H1 (cell line): ENCODE results near the gene RNFT2. TPM values are rescaled to one million over a fixed set of nuclear protein-coding genes. Genes with fewer than 3 reads are reported as not detected.

Experiments
- CTCF ChIA-PET: fragments of 300-600 bp; sonication (Branson Sonifier 250); formaldehyde crosslinking; loops from one replicate; lab custom pipeline; 2021; ENCODE audit not compliant: partially characterized antibody; lab: Charles Lee
- POLR2A ChIA-PET: fragments of 300-600 bp; sonication (Branson Sonifier 250); formaldehyde crosslinking; loops from one replicate; lab custom pipeline; 2021; ENCODE audit warnings: inconsistent platforms; ENCODE audit not compliant: partially characterized antibody; lab: Charles Lee
- DNase-seq, 2 experiments: peaks; one replicate each; pipeline versions ENCODE4 v3.0.0 to v3.0.0-alpha.2; 2010 to 2022; ENCODE audit warnings: low spot score in 2 of 2, low read depth in 1 of 2, mixed read lengths in 1 of 2
- FAIRE-seq: peaks from 2 replicates; lab custom pipeline; 2011; peaks lifted over from hg19 to GRCh38; lab: Jason Lieb, UNC
- H2AFZ ChIP-seq: 2 replicates; pipeline ENCODE4 v1.8.1; 2012; ENCODE audit warnings: low read length, inconsistent platforms
- H2AK5ac ChIP-seq: 2 replicates; pipeline ENCODE4 v1.6.1; 2013; ENCODE audit warnings: low read depth, low read length
- H2BK120ac ChIP-seq: replicated peaks from 2 replicates; pipeline ENCODE3; 2013; ENCODE audit warnings: low read depth, low read length, inconsistent platforms
- H2BK12ac ChIP-seq: 2 replicates; pipeline ENCODE4 v1.6.1; 2013; ENCODE audit warnings: low read depth, low read length
- H2BK15ac ChIP-seq: 2 replicates; pipeline ENCODE4 v1.6.1; 2013; ENCODE audit warnings: low read length
- H2BK20ac ChIP-seq: 2 replicates; pipeline ENCODE4 v1.6.1; 2013; ENCODE audit warnings: low read length
- H2BK5ac ChIP-seq: 2 replicates; pipeline ENCODE4 v1.6.1; 2013; ENCODE audit warnings: low read depth, low read length
- H3K14ac ChIP-seq: 2 replicates; pipeline ENCODE4 v1.6.1; 2013; ENCODE audit warnings: inconsistent platforms; ENCODE audit not compliant: insufficient read length
- H3K18ac ChIP-seq: 2 replicates; pipeline ENCODE4 v1.6.1; 2013; ENCODE audit warnings: low read length; ENCODE audit errors: extremely low read depth
- H3K23ac ChIP-seq: 2 replicates; pipeline ENCODE4 v1.6.1; 2013; ENCODE audit warnings: inconsistent platforms; ENCODE audit not compliant: insufficient read length
- H3K23me2 ChIP-seq: 2 replicates; pipeline ENCODE4 v1.6.1; 2013; ENCODE audit warnings: low read depth, low read length
- H3K27ac ChIP-seq: 2 replicates; pipeline ENCODE4 v1.6.1; 2011; ENCODE audit warnings: low read depth, low read length, inconsistent platforms
- H3K27me3 ChIP-seq, 4 experiments: replicated peaks in 1 of 4; 1 replicate in 1 of 4; 2 replicates in 3 of 4; pipeline versions ENCODE4 v1.6.1 to v1.8.1; 2011 to 2013; ENCODE audit warnings: low read length in 3 of 4, mild to moderate bottlenecking in 3 of 4, inconsistent platforms in 2 of 4, mixed read lengths in 2 of 4, moderate library complexity in 1 of 4; ENCODE audit not compliant: control insufficient read depth in 3 of 4, insufficient read depth in 3 of 4; ENCODE audit errors: extremely low read depth in 1 of 4
- H3K36me3 ChIP-seq, 4 experiments: 2 replicates each; pipeline versions ENCODE4 v1.6.1 to v1.8.1; 2011 to 2013; ENCODE audit warnings: mild to moderate bottlenecking in 4 of 4, low read length in 3 of 4, moderate library complexity in 2 of 4, control low read depth in 1 of 4, inconsistent platforms in 1 of 4; ENCODE audit not compliant: insufficient read depth in 4 of 4, control insufficient read depth in 2 of 4
- H3K4ac ChIP-seq: replicated peaks from 2 replicates; pipeline ENCODE3; 2013; ENCODE audit warnings: low read length, low read depth, mixed read lengths, inconsistent platforms; ENCODE audit not compliant: insufficient read length
- H3K4me1 ChIP-seq, 4 experiments: replicated peaks in 1 of 4; 1 replicate in 1 of 4; 2 replicates in 3 of 4; pipeline versions ENCODE4 v1.6.1 to v1.8.1; 2011 to 2013; ENCODE audit warnings: low read length in 3 of 4, inconsistent platforms in 2 of 4, mixed read lengths in 1 of 4; ENCODE audit not compliant: insufficient read depth in 4 of 4, control insufficient read depth in 3 of 4
- H3K4me2 ChIP-seq, 2 experiments: 2 replicates each; pipeline versions ENCODE4 v1.6.1 to v1.8.1; 2011 to 2013; ENCODE audit warnings: low read depth in 2 of 2, low read length in 2 of 2, control low read depth in 1 of 2, inconsistent platforms in 1 of 2, mild to moderate bottlenecking in 1 of 2; ENCODE audit not compliant: insufficient read depth in 1 of 2
- H3K4me3 ChIP-seq, 4 experiments: fragments of 200-600, 300-600 bp in 1 of 4; sonication (generic), shearing (Covaris generic), sonication (Bioruptor Twin) in 1 of 4; 2 replicates each; pipeline versions ENCODE4 v1.5.1 to v1.8.1; 2011 to 2016; ENCODE audit warnings: low read length in 4 of 4, low read depth in 3 of 4, control low read depth in 2 of 4, inconsistent platforms in 2 of 4, mild to moderate bottlenecking in 2 of 4, mixed read lengths in 1 of 4, moderate library complexity in 1 of 4; ENCODE audit not compliant: insufficient read depth in 2 of 4; ENCODE audit errors: extremely low read depth in 1 of 4
- H3K56ac ChIP-seq: replicated peaks from 2 replicates; pipeline ENCODE3; 2013; ENCODE audit warnings: low read depth, mild to moderate bottlenecking, mixed read lengths, low read length, inconsistent platforms; ENCODE audit not compliant: insufficient read length
- H3K79me1 ChIP-seq: 2 replicates; pipeline ENCODE4 v1.6.1; 2013; ENCODE audit warnings: low read depth, low read length, control low read depth
- H3K79me2 ChIP-seq, 2 experiments: 2 replicates each; pipeline versions ENCODE4 v1.6.1 to v1.8.1; 2012 to 2013; ENCODE audit warnings: low read length in 2 of 2, mild to moderate bottlenecking in 2 of 2, inconsistent platforms in 1 of 2; ENCODE audit not compliant: insufficient read depth in 2 of 2, control insufficient read depth in 1 of 2
- H3K9ac ChIP-seq, 4 experiments: replicated peaks in 1 of 4; 1 replicate in 1 of 4; 2 replicates in 3 of 4; pipeline versions ENCODE4 v1.6.1 to v1.8.1; 2011 to 2013; ENCODE audit warnings: low read depth in 3 of 4, low read length in 3 of 4, control low read depth in 2 of 4, mild to moderate bottlenecking in 2 of 4, moderate library complexity in 2 of 4, inconsistent platforms in 1 of 4; ENCODE audit errors: extremely low read depth in 1 of 4
- H3K9me3 ChIP-seq, 2 experiments: 2 replicates each; pipeline versions ENCODE4 v1.6.1 to v1.8.1; 2012 to 2013; ENCODE audit warnings: mild to moderate bottlenecking in 2 of 2, moderate library complexity in 2 of 2, control low read depth in 1 of 2, inconsistent platforms in 1 of 2, low read depth in 1 of 2, low read length in 1 of 2, mixed read lengths in 1 of 2; ENCODE audit not compliant: insufficient read depth in 2 of 2
- H4K20me1 ChIP-seq, 2 experiments: replicated peaks in 1 of 2; 2 replicates each; pipeline versions ENCODE3 to v1.8.1; 2011 to 2013; ENCODE audit warnings: inconsistent platforms in 2 of 2, low read length in 2 of 2, mild to moderate bottlenecking in 1 of 2; ENCODE audit not compliant: insufficient read depth in 2 of 2, control insufficient read depth in 1 of 2
- H4K5ac ChIP-seq: 2 replicates; pipeline ENCODE4 v1.6.1; 2013; ENCODE audit warnings: low read length, low read depth, mixed read lengths, inconsistent platforms; ENCODE audit not compliant: insufficient read length
- H4K8ac ChIP-seq: 2 replicates; pipeline ENCODE4 v1.8.0; 2013; ENCODE audit warnings: mild to moderate bottlenecking, moderate library complexity, low read length, inconsistent platforms; ENCODE audit not compliant: insufficient read depth; ENCODE audit errors: extremely low read depth
- H4K91ac ChIP-seq: replicated peaks from 2 replicates; pipeline ENCODE3; 2013; ENCODE audit warnings: low read length, mixed read lengths, inconsistent platforms; ENCODE audit not compliant: insufficient read length
- BRCA1 ChIP-seq: IDR thresholded peaks from 2 replicates; pipeline ENCODE4 v1.6.1; 2012; ENCODE audit warnings: low read depth, low read length, improper control_type of control experiment
- CHD1 ChIP-seq: IDR thresholded peaks from 2 replicates; pipeline ENCODE4 v1.6.1; 2012; ENCODE audit warnings: low read depth, low read length, improper control_type of control experiment
- CREB1 ChIP-seq: IDR thresholded peaks from 2 replicates; pipeline ENCODE4 v1.6.1; 2012; ENCODE audit warnings: inconsistent platforms
- EZH2 ChIP-seq: fragments of 200-600 bp; sonication (generic); IDR thresholded peaks from 2 replicates; pipeline ENCODE4 v1.7.1; 2012; ENCODE audit warnings: low read depth, mild to moderate bottlenecking, moderate library complexity, low read length, inconsistent platforms; ENCODE audit not compliant: severe bottlenecking
- KDM5A ChIP-seq: fragments of 200-600 bp; IDR thresholded peaks from 2 replicates; pipeline ENCODE4 v1.7.1; 2012; ENCODE audit warnings: mild to moderate bottlenecking, low read length, inconsistent platforms, mixed read lengths
- NRF1 ChIP-seq: IDR thresholded peaks from 2 replicates; pipeline ENCODE4 v1.6.1; 2011; ENCODE audit warnings: mild to moderate bottlenecking, low read depth, low read length, improper control_type of control experiment
- POLR2A ChIP-seq, 2 experiments: IDR thresholded peaks; 1 replicate in 1 of 2; 2 replicates in 1 of 2; pipeline ENCODE4 v1.6.1; 2011; ENCODE audit warnings: low read depth in 2 of 2, low read length in 2 of 2, mild to moderate bottlenecking in 2 of 2; ENCODE audit errors: control extremely low read depth in 1 of 2
- SAP30 ChIP-seq: fragments of 300-600 bp; sonication (generic); IDR thresholded peaks from 2 replicates; pipeline ENCODE4 v1.7.1; 2012; ENCODE audit warnings: low read length, moderate library complexity, mild to moderate bottlenecking, inconsistent platforms; ENCODE audit not compliant: insufficient read depth, insufficient replicate concordance
- SIN3A ChIP-seq, 2 experiments: IDR thresholded peaks in 1 of 2; conservative IDR thresholded peaks in 1 of 2; 2 replicates each; pipeline ENCODE4 v1.6.1; 2011 to 2012; ENCODE audit warnings: low read length in 2 of 2, improper control_type of control experiment in 1 of 2, low read depth in 1 of 2, mild to moderate bottlenecking in 1 of 2
- SP1 ChIP-seq: IDR thresholded peaks from 2 replicates; pipeline ENCODE4 v1.6.1; 2011; ENCODE audit warnings: low read depth, low read length
- SRF ChIP-seq: IDR thresholded peaks from 2 replicates; pipeline ENCODE4 v1.6.1; 2011; ENCODE audit warnings: mild to moderate bottlenecking, low read depth, low read length, moderate library complexity
- ZNF274 ChIP-seq: IDR thresholded peaks from 2 replicates; pipeline ENCODE4 v1.7.0; 2012; ENCODE audit warnings: low read length, borderline replicate concordance; ENCODE audit errors: extremely low read depth
- WGBS, 2 experiments: shearing (Covaris generic) in 1 of 2; methylation state at CpG; one replicate each; pipeline versions ENCODE4 v1.1.6 to v1.1.7; 2013 to 2015; ENCODE audit warnings: low lambda C conversion rate in 2 of 2, mixed read lengths in 2 of 2, inconsistent platforms in 1 of 2, low coverage in 1 of 2, missing lambda C conversion rate in 1 of 2; ENCODE audit not compliant: insufficient replicate concordance in 2 of 2, insufficient coverage in 1 of 2, insufficient read length in 1 of 2; ENCODE audit errors: extremely low coverage in 1 of 2, missing lambda C conversion rate in 1 of 2; 5-methylcytosine and 5-hydroxymethylcytosine counted together
- polyA plus RNA-seq, 7 experiments: library from polyadenylated mRNA; depleted of rRNA in 3 of 7; stranded (reverse) in 5 of 7; unstranded in 2 of 7; fragments of >200 nt in 5 of 7; fragments of 200-250 nt in 2 of 7; gene quantifications; 1 replicate in 5 of 7; 2 replicates in 1 of 7; 4 replicates in 1 of 7; pipeline versions ENCODE4 v1.2.1 to v1.2.3, GENCODE V29; 2011 to 2013; ENCODE audit warnings: missing spikeins in 2 of 7, mixed read lengths in 2 of 7
- total RNA-seq: library from RNA; stranded (reverse); fragmentation: NEBNext Ultra II Directional; extraction: Animal tissue kit (Norgen Biotek cat#: 25700); gene quantifications from 2 replicates; pipeline ENCODE4 v1.2.1, GENCODE V29; 2021

The RNFT2 gene
- total and polyA plus RNA-seq, 2 of the 8 experiments (the other 6 are each of a cell fraction or from before 2014, with no cell fraction given), result 14.2 to 33.1 TPM

DNA sequence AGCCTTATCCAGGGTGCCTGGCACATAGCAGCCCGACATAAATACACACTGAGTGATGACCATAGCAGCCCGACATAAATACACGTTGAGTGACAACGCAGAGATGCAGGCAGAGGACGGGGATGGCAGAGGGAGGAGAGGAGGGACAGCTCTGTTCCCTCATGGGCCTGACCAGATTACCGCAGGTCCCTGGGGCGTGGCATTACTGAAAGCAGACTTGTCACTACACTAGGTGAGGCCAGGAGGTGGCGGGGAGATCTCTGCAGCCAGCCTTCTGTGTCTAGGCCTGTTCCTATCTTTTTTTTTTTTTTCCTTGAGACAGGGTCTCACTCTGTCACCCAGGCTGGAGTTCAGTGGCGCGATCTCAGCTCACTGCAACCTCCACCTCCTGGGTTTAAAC lies 74.1 kb downstream of the RNFT2 start:
- CTCF ChIA-PET, result no interaction called here
- Histone ChIP-seq H2BK20ac (no peak overlapping the region), H2BK15ac (no peak overlapping the region), H3K56ac (no peak overlapping the region), H2BK120ac (no peak overlapping the region), H4K20me1 (peaks cover 0 to 2% of the 10 kb centered on the region in 2 experiments), H2BK5ac (no peak overlapping the region), H3K18ac (no peak overlapping the region), H3K79me2 (no peaks in the 10 kb centered on the region), H4K91ac (no peak overlapping the region), H3K4me1 (peaks cover 0 to 3% (median 0%) of the 10 kb centered on the region in 4 experiments; a peak in 1 of 7 replicates), H3K9me3 (no peaks in the 10 kb centered on the region), H3K27ac (no peak overlapping the region), H3K36me3 (no peaks in the 10 kb centered on the region), H3K23ac (no peak overlapping the region), H4K8ac (no peak overlapping the region), H4K5ac (no peak overlapping the region), H3K4me3 (no peak overlapping the region), H3K79me1 (no peaks in the 10 kb centered on the region), H2AK5ac (no peak overlapping the region), H3K14ac (no peak overlapping the region), H3K4ac (no peak overlapping the region), H3K23me2 (no peaks in the 10 kb centered on the region), H3K9ac (no peak overlapping the region), H3K4me2 (no peak overlapping the region), H2BK12ac (no peak overlapping the region), H3K27me3 (no peaks in the 10 kb centered on the region), H2AFZ (no peak overlapping the region)
- FAIRE-seq, result no peak
- POLR2A ChIA-PET, result interaction anchor here (0.6 kb wide), 1 partner anchor 534 kb away, joined by 3 read pairs; no protein-coding TSS in a partner anchor
- 86% methylated on average over 10 of the region's 10 CpGs; no CpG with 5 or more reads in 1 of the 2 experiments for WGBS, 2 experiments
- DNase-seq, result no peak
- TF ChIP-seq ZNF274, result no peak
- TF ChIP-seq POLR2A (IDR thresholded peaks at IDR 0.05; ENCODE audit: control extremely low read depth in 1 of 2, low read depth in 2 of 2, low read length in 2 of 2), result no peak
- TF ChIP-seq SAP30, result no peak
- no peak for TF ChIP-seq SP1
- TF ChIP-seq SRF, result no peak
- no peak for TF ChIP-seq KDM5A
- TF ChIP-seq SIN3A (conservative IDR thresholded peaks at IDR 0.05 in 1 of 2, IDR thresholded peaks at IDR 0.05 in 1 of 2; ENCODE audit: low read depth in 1 of 2, low read length in 2 of 2), result no peak
- no peak for TF ChIP-seq EZH2
- no peak for TF ChIP-seq NRF1
- no peak for TF ChIP-seq CHD1
- TF ChIP-seq CREB1, result no peak
- no peak for TF ChIP-seq BRCA1
